ENCODE measurements around the gene PLEKHA1.

Gene PLEKHA1

DNA sequence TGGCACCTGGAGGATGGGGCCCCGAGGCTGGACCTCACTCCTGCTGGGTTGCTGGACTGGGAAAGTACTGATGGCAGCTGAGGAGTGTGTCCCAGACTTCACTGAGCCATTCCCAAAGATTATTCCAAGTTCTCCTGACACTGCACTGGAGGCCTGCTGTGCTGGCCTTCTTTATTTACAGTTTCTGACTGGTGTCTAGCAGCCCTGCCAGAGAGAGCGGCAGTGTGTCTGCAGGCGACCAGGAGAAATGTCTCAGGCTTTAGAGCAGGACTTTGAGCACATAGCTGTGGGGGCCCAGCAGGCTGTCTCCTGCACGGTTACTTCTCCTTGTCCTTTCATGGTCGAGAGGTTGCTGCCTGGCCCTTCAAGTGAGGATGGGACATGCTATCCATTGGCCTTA is 102.9 kb downstream of the PLEKHA1 start:
- H3K23ac ChIP-seq (ENCODE audit: low read depth, low read length, poor library complexity), result no peak overlapping the region
- H3K4me1 ChIP-seq (ENCODE audit: control insufficient read depth in 2 of 2, insufficient read depth in 1 of 2, low read depth in 1 of 2, low read length in 2 of 2), result peaks cover 15 to 34% of the 10 kb centered on the region in 2 donors
- H2AK5ac ChIP-seq (ENCODE audit: low read depth, low read length), result no peak overlapping the region
- H3K4ac ChIP-seq (ENCODE audit: low read length), result no peak overlapping the region
- DNase-seq (ENCODE audit: low spot score), result no peak
- H3K9me3 ChIP-seq (replicated peaks in 1 of 2; ENCODE audit: control insufficient read depth in 2 of 2, insufficient read depth in 1 of 2, low read depth in 1 of 2, low read length in 2 of 2), result peaks cover 0 to 6% of the 10 kb centered on the region in 2 donors
- no peak overlapping the region for H3K4me3 ChIP-seq (ENCODE audit: low read length in 2 of 2)
- no peaks in the 10 kb centered on the region for H3K27me3 ChIP-seq (ENCODE audit: control insufficient read depth in 3 of 3, insufficient read depth in 3 of 3, low read depth in 1 of 3, low read length in 3 of 3)
- H2AFZ ChIP-seq (ENCODE audit: low read length), result no peak overlapping the region
- H3K14ac ChIP-seq (ENCODE audit: low read length), result no peak overlapping the region
- no peak overlapping the region for H3K18ac ChIP-seq (ENCODE audit: low read length)
- no peak overlapping the region for H3K9ac ChIP-seq (ENCODE audit: low read depth, low read length, poor library complexity)
- no peak overlapping the region for H3K4me2 ChIP-seq (ENCODE audit: insufficient read depth, low read length, poor library complexity, severe bottlenecking)
- H2BK15ac ChIP-seq (ENCODE audit: low read length), result no peak overlapping the region
- no peaks in the 10 kb centered on the region for H3K79me1 ChIP-seq (ENCODE audit: low read depth, low read length)
- no peak overlapping the region for H2BK5ac ChIP-seq (ENCODE audit: low read length)
- no CpG with 5 or more reads among the region's 5 CpGs for WGBS, 2 donors (ENCODE audit: extremely low coverage in 2 of 2, insufficient read length in 2 of 2, insufficient replicate concordance in 1 of 2)
- H4K91ac ChIP-seq (ENCODE audit: low read depth, low read length, poor library complexity), result no peak overlapping the region
- no peak overlapping the region for H2BK12ac ChIP-seq (ENCODE audit: low read length)
- H2BK120ac ChIP-seq (ENCODE audit: low read depth, low read length), result no peak overlapping the region
- H4K8ac ChIP-seq (ENCODE audit: low read depth, low read length), result no peak overlapping the region
- no peak overlapping the region for H3K27ac ChIP-seq (replicated peaks; ENCODE audit: low read length)
- no peaks in the 10 kb centered on the region for H3K36me3 ChIP-seq (replicated peaks in 1 of 2; ENCODE audit: control insufficient read depth in 2 of 2, insufficient read depth in 2 of 2, low read length in 2 of 2)

DNA sequence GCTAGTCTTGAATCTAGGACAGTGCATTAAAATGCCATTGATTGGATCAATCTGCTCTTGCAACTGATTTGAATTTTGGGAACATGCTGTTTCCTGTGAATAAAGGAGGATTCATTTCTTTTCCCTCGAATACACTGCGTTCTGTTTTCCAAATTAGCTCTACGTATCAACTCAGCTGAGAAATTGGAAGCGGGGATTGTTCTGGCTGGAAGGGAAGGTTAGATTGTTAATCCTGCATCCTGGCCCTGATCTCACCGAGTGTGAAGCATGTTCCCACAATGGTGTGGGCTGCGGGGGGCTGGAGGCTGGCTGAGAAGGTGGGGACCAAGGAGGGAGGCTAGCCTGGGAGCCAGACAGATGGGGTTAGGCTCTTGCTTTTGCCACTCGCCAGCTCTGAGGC is 104.5 kb downstream of the PLEKHA1 start:
- no peak overlapping the region for H2BK120ac ChIP-seq (ENCODE audit: low read depth, low read length)
- H3K27me3 ChIP-seq (ENCODE audit: control insufficient read depth in 3 of 3, insufficient read depth in 3 of 3, low read depth in 1 of 3, low read length in 3 of 3), result no peaks in the 10 kb centered on the region
- no peak for DNase-seq (ENCODE audit: low spot score)

GRCh38 chr10:122480146-122480833 is 105.8 kb downstream of the PLEKHA1 start:
- no peak overlapping the region for H2BK15ac ChIP-seq (ENCODE audit: low read length)
- H3K36me3 ChIP-seq (replicated peaks in 1 of 2; ENCODE audit: control insufficient read depth in 2 of 2, insufficient read depth in 2 of 2, low read length in 2 of 2), result no peaks in the 10 kb centered on the region
- H3K23ac ChIP-seq (ENCODE audit: low read depth, low read length, poor library complexity), result no peak overlapping the region
- no peak overlapping the region for H4K8ac ChIP-seq (ENCODE audit: low read depth, low read length)
- H2BK12ac ChIP-seq (ENCODE audit: low read length), result no peak overlapping the region
- peaks cover 0 to 6% of the 10 kb centered on the region in 2 donors for H3K9me3 ChIP-seq (replicated peaks in 1 of 2; ENCODE audit: control insufficient read depth in 2 of 2, insufficient read depth in 1 of 2, low read depth in 1 of 2, low read length in 2 of 2)
- H3K4me1 ChIP-seq (ENCODE audit: control insufficient read depth in 2 of 2, insufficient read depth in 1 of 2, low read depth in 1 of 2, low read length in 2 of 2), result peaks cover 11 to 21% of the 10 kb centered on the region in 2 donors
- no peaks in the 10 kb centered on the region for H3K79me1 ChIP-seq (ENCODE audit: low read depth, low read length)
- no peak overlapping the region for H2BK5ac ChIP-seq (ENCODE audit: low read length)
- H3K14ac ChIP-seq (ENCODE audit: low read length), result no peak overlapping the region
- no peak overlapping the region for H3K9ac ChIP-seq (ENCODE audit: low read depth, low read length, poor library complexity)
- H3K4ac ChIP-seq (ENCODE audit: low read length), result no peak overlapping the region
- no CpG with 5 or more reads among the region's 10 CpGs for WGBS, 2 donors (ENCODE audit: extremely low coverage in 2 of 2, insufficient read length in 2 of 2, insufficient replicate concordance in 1 of 2)
- no peak overlapping the region for H3K18ac ChIP-seq (ENCODE audit: low read length)
- no peak overlapping the region for H3K4me3 ChIP-seq (ENCODE audit: low read length in 2 of 2)
- no peaks in the 10 kb centered on the region for H3K27me3 ChIP-seq (ENCODE audit: control insufficient read depth in 3 of 3, insufficient read depth in 3 of 3, low read depth in 1 of 3, low read length in 3 of 3)
- H3K27ac ChIP-seq (replicated peaks; ENCODE audit: low read length), result no peak overlapping the region
- H2BK120ac ChIP-seq (ENCODE audit: low read depth, low read length), result no peak overlapping the region
- no peak for DNase-seq (ENCODE audit: low spot score)
- peak overlapping the region; percentile 25 for H2AK5ac ChIP-seq (ENCODE audit: low read depth, low read length)
- H3K4me2 ChIP-seq (ENCODE audit: insufficient read depth, low read length, poor library complexity, severe bottlenecking), result no peak overlapping the region
- H2AFZ ChIP-seq (ENCODE audit: low read length), result no peak overlapping the region
- peak overlapping the region; percentile 48 for H4K91ac ChIP-seq (ENCODE audit: low read depth, low read length, poor library complexity)

More for the DNA sequence above, 104.5 kb downstream of the PLEKHA1 start:
- no peak overlapping the region for H2BK5ac ChIP-seq (ENCODE audit: low read length)
- no peak overlapping the region for H3K27ac ChIP-seq (replicated peaks; ENCODE audit: low read length)
- H3K79me1 ChIP-seq (ENCODE audit: low read depth, low read length), result no peaks in the 10 kb centered on the region
- H3K36me3 ChIP-seq (replicated peaks in 1 of 2; ENCODE audit: control insufficient read depth in 2 of 2, insufficient read depth in 2 of 2, low read length in 2 of 2), result no peaks in the 10 kb centered on the region
- no peak overlapping the region for H3K4me2 ChIP-seq (ENCODE audit: insufficient read depth, low read length, poor library complexity, severe bottlenecking)
- no peak overlapping the region for H3K4me3 ChIP-seq (ENCODE audit: low read length in 2 of 2)
- H3K14ac ChIP-seq (ENCODE audit: low read length), result no peak overlapping the region
- H3K4me1 ChIP-seq (ENCODE audit: control insufficient read depth in 2 of 2, insufficient read depth in 1 of 2, low read depth in 1 of 2, low read length in 2 of 2), result peaks cover 15 to 34% of the 10 kb centered on the region in 2 donors
- no peak overlapping the region for H2AFZ ChIP-seq (ENCODE audit: low read length)
- no peak overlapping the region for H3K23ac ChIP-seq (ENCODE audit: low read depth, low read length, poor library complexity)
- H3K18ac ChIP-seq (ENCODE audit: low read length), result no peak overlapping the region
- H3K9ac ChIP-seq (ENCODE audit: low read depth, low read length, poor library complexity), result no peak overlapping the region
- no peak overlapping the region for H2BK12ac ChIP-seq (ENCODE audit: low read length)
- H2AK5ac ChIP-seq (ENCODE audit: low read depth, low read length), result no peak overlapping the region
- H3K4ac ChIP-seq (ENCODE audit: low read length), result no peak overlapping the region
- no peak overlapping the region for H4K91ac ChIP-seq (ENCODE audit: low read depth, low read length, poor library complexity)
- no peak overlapping the region for H4K8ac ChIP-seq (ENCODE audit: low read depth, low read length)
- H3K9me3 ChIP-seq (replicated peaks in 1 of 2; ENCODE audit: control insufficient read depth in 2 of 2, insufficient read depth in 1 of 2, low read depth in 1 of 2, low read length in 2 of 2), result peaks cover 0 to 6% of the 10 kb centered on the region in 2 donors
- no peak overlapping the region for H2BK15ac ChIP-seq (ENCODE audit: low read length)
- no CpG with 5 or more reads among the region's 7 CpGs for WGBS, 2 donors (ENCODE audit: extremely low coverage in 2 of 2, insufficient read length in 2 of 2, insufficient replicate concordance in 1 of 2)

GRCh38 chr10:122481296-122482056 is 107.0 kb downstream of the PLEKHA1 start:
- WGBS, 2 donors (ENCODE audit: extremely low coverage in 2 of 2, insufficient read length in 2 of 2, insufficient replicate concordance in 1 of 2), result no CpG with 5 or more reads among the region's 6 CpGs
- H3K23ac ChIP-seq (ENCODE audit: low read depth, low read length, poor library complexity), result no peak overlapping the region
- H3K9ac ChIP-seq (ENCODE audit: low read depth, low read length, poor library complexity), result no peak overlapping the region

More at GRCh38 chr10:122481296-122482056, 107.0 kb downstream of the PLEKHA1 start:
- no peak overlapping the region for H3K4me2 ChIP-seq (ENCODE audit: insufficient read depth, low read length, poor library complexity, severe bottlenecking)
- H3K27me3 ChIP-seq (ENCODE audit: control insufficient read depth in 3 of 3, insufficient read depth in 3 of 3, low read depth in 1 of 3, low read length in 3 of 3), result no peaks in the 10 kb centered on the region
- H4K91ac ChIP-seq (ENCODE audit: low read depth, low read length, poor library complexity), result no peak overlapping the region
- no peak overlapping the region for H2BK15ac ChIP-seq (ENCODE audit: low read length)
- H2AFZ ChIP-seq (ENCODE audit: low read length), result no peak overlapping the region
- peaks cover 3 to 21% of the 10 kb centered on the region in 2 donors for H3K4me1 ChIP-seq (ENCODE audit: control insufficient read depth in 2 of 2, insufficient read depth in 1 of 2, low read depth in 1 of 2, low read length in 2 of 2)
- H2BK120ac ChIP-seq (ENCODE audit: low read depth, low read length), result no peak overlapping the region
- H3K79me1 ChIP-seq (ENCODE audit: low read depth, low read length), result no peaks in the 10 kb centered on the region
- DNase-seq (ENCODE audit: low spot score), result no peak
- H3K4ac ChIP-seq (ENCODE audit: low read length), result no peak overlapping the region
- H3K9me3 ChIP-seq (replicated peaks in 1 of 2; ENCODE audit: control insufficient read depth in 2 of 2, insufficient read depth in 1 of 2, low read depth in 1 of 2, low read length in 2 of 2), result peaks cover 0 to 6% of the 10 kb centered on the region in 2 donors
- no peak overlapping the region for H2BK12ac ChIP-seq (ENCODE audit: low read length)
- no peak overlapping the region for H4K8ac ChIP-seq (ENCODE audit: low read depth, low read length)
- no peaks in the 10 kb centered on the region for H3K36me3 ChIP-seq (replicated peaks in 1 of 2; ENCODE audit: control insufficient read depth in 2 of 2, insufficient read depth in 2 of 2, low read length in 2 of 2)
- H3K18ac ChIP-seq (ENCODE audit: low read length), result no peak overlapping the region
- no peak overlapping the region for H3K4me3 ChIP-seq (ENCODE audit: low read length in 2 of 2)
- no peak overlapping the region for H3K14ac ChIP-seq (ENCODE audit: low read length)
- no peak overlapping the region for H2AK5ac ChIP-seq (ENCODE audit: low read depth, low read length)
- H2BK5ac ChIP-seq (ENCODE audit: low read length), result no peak overlapping the region
- no peak overlapping the region for H3K27ac ChIP-seq (replicated peaks; ENCODE audit: low read length)

Data from neuronal stem cell (in vitro differentiated cells).